ENCODE measurements around the gene DRAM1.

- TF ChIP-seq POLR2A (IDR thresholded peaks at IDR 0.05; ENCODE audit: low read length) (no peak), GATA1 (IDR thresholded peaks at IDR 0.05; ENCODE audit: low read depth, low read length) (no peak)
These were observed 64.8 kb downstream of the DRAM1 start for GRCh38 chr12:101942250-101942605.

Measured in erythroblast (primary cell).